Karpas-422 (cell line): ENCODE data around the gene ABR. TPM values are rescaled to one million over a fixed set of nuclear protein-coding genes. Genes with fewer than 3 reads are reported as not detected.

ENCODE experiments used
- DNase-seq: peaks from one replicate; pipeline ENCODE4 v3.0.0-alpha.2; 2015
- H2AFZ ChIP-seq: fragments of 200-600 bp; sonication (generic); 2 replicates; pipeline ENCODE4 v1.6.1; 2014; ENCODE audit warnings: antibody characterized with exemption, low read length, mixed read lengths
- H3K27ac ChIP-seq: fragments of 200-600 bp; sonication (generic); 2 replicates; pipeline ENCODE4 v1.5.1; 2014; ENCODE audit warnings: mild to moderate bottlenecking, low read length, moderate library complexity
- H3K27me3 ChIP-seq: fragments of 200-600 bp; sonication (generic); 2 replicates; pipeline ENCODE4 v1.6.1; 2014; ENCODE audit warnings: low read length, mixed read lengths
- H3K36me3 ChIP-seq: fragments of 200-600 bp; sonication (generic); 2 replicates; pipeline ENCODE4 v1.6.1; 2014; ENCODE audit warnings: low read length, mixed read lengths; ENCODE audit not compliant: insufficient read depth
- H3K4me1 ChIP-seq: fragments of 200-600 bp; sonication (generic); 2 replicates; pipeline ENCODE4 v1.6.1; 2014; ENCODE audit warnings: mild to moderate bottlenecking, low read length, mixed read lengths
- H3K4me2 ChIP-seq: fragments of 200-600 bp; sonication (generic); 2 replicates; pipeline ENCODE4 v1.6.1; 2014; ENCODE audit warnings: low read length, low read depth, mild to moderate bottlenecking; ENCODE audit not compliant: poor library complexity, severe bottlenecking
- H3K4me3 ChIP-seq: fragments of 200-600 bp; sonication (generic); 2 replicates; pipeline ENCODE4 v1.5.1; 2014; ENCODE audit warnings: mild to moderate bottlenecking, antibody characterized with exemption, low read length, mixed read lengths
- H3K79me2 ChIP-seq: fragments of 200-600 bp; sonication (generic); 2 replicates; pipeline ENCODE4 v1.6.1; 2014; ENCODE audit warnings: mild to moderate bottlenecking, low read length, mixed read lengths
- H3K9ac ChIP-seq: fragments of 200-600 bp; sonication (generic); 2 replicates; pipeline ENCODE4 v1.6.0; 2014; ENCODE audit warnings: low read length
- H3K9me2 ChIP-seq: fragments of 200-600 bp; sonication (generic), shearing (Covaris generic); replicated peaks from 2 replicates; pipeline ENCODE4 v1.6.0; 2014; ENCODE audit warnings: mild to moderate bottlenecking, low read length, moderate library complexity; ENCODE audit not compliant: insufficient read depth
- H3K9me3 ChIP-seq: fragments of 300-700, 200-600 bp; sonication (generic); 2 replicates; pipeline ENCODE4 v1.6.1; 2014; ENCODE audit warnings: low read length, mixed read lengths
- H4K20me1 ChIP-seq: fragments of 200-600 bp; sonication (generic); 2 replicates; pipeline ENCODE4 v1.6.1; 2014; ENCODE audit warnings: mild to moderate bottlenecking, antibody characterized with exemption, low read length, low read depth; ENCODE audit not compliant: insufficient read depth
- total RNA-seq: library from RNA; depleted of rRNA; stranded (reverse); fragments of >200 nt; shearing (Covaris generic); gene quantifications from 2 replicates; pipeline ENCODE4 v1.2.3, GENCODE V29; 2014; ENCODE audit warnings: low replicate concordance

The ABR gene
- total RNA-seq, 1 experiment from 2014 or later = 113 TPM

DNA sequence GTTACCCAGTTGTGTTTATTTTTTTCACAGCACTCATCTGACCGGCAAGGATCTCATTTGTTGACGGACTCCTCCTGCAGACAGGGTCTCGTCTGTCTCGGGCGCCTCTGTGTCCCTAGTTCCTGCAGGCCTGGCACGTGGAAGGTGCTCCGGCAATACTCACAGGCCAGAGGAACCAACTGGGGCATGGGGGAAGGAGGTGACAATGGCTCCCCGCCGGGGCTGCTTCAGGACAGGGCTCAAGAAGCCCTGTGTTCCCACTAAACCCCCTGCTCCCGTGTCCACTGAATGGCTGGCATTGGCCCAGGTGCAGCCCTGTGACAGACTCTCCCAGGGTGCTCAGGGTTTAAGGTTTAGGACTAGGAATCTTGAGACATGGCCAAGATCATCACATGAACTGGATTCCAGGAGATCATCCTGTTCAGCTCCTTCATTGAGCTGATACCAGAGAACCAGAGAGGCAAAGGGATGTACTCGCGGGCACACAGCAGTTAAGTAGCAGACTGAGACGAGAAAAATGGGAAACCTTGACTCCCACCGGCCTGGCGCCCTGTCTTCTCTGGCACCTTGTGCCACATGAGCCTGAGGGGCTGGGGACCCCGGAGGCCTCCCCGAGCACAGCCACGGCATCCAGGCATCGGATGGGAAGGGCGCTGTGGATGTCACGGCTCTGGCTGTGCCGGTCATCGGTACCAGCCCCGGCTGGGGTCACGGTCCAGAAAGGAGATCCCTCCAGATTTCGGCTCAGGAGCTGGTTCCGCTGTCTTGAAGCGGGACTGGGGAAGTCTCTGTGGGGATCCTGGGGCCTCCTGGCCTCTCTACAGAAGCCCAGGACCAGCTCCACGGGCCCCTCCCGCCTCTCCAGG lies 153.8 kb downstream of the ABR start:
- Histone ChIP-seq H3K27ac (no peak overlapping the region), H2AFZ (no peak overlapping the region), H3K9me2 (no peaks in the 10 kb centered on the region), H3K9ac (no peak overlapping the region), H3K27me3 (no peaks in the 10 kb centered on the region), H3K4me2 (no peak overlapping the region), H3K4me1 (no peaks in the 10 kb centered on the region), H4K20me1 (peaks cover 4% of the 10 kb centered on the region; the same call in 1 of the 2 replicates), H3K9me3 (no peaks in the 10 kb centered on the region), H3K36me3 (no peaks in the 10 kb centered on the region), H3K79me2 (no peaks in the 10 kb centered on the region), H3K4me3 (no peak overlapping the region)
- no peak for DNase-seq

DNA sequence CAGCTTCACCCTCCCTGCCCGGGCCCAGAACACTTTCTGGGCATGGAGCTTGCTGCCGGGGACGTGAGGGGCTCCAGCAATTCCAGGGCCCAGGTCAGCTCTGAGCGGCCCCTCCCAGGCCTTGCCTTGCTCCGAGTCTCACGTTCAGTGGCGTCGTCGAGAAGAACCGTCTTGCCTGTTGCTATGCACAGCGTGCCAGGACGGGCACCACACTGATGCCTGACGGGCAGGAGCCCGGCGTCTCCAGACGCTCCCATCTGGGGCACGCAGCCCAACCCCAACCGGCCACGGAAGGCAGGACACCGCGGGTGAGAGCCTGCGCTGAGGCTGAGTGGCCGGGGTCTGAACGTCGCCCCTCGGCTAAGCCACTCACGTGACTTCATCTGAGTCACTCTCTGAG lies 155.7 kb downstream of the ABR start:
- no peaks in the 10 kb centered on the region for H3K27me3 ChIP-seq
- H2AFZ ChIP-seq = no peak overlapping the region
- no peaks in the 10 kb centered on the region for H3K9me3 ChIP-seq
- no peak overlapping the region for H3K4me2 ChIP-seq
- no peak for DNase-seq
- no peaks in the 10 kb centered on the region for H4K20me1 ChIP-seq
- H3K4me1 ChIP-seq = no peaks in the 10 kb centered on the region
- H3K79me2 ChIP-seq = no peaks in the 10 kb centered on the region
- no peaks in the 10 kb centered on the region for H3K9me2 ChIP-seq
- H3K27ac ChIP-seq = no peak overlapping the region
- no peak overlapping the region for H3K9ac ChIP-seq
- H3K4me3 ChIP-seq = no peak overlapping the region
- H3K36me3 ChIP-seq = no peaks in the 10 kb centered on the region

DNA sequence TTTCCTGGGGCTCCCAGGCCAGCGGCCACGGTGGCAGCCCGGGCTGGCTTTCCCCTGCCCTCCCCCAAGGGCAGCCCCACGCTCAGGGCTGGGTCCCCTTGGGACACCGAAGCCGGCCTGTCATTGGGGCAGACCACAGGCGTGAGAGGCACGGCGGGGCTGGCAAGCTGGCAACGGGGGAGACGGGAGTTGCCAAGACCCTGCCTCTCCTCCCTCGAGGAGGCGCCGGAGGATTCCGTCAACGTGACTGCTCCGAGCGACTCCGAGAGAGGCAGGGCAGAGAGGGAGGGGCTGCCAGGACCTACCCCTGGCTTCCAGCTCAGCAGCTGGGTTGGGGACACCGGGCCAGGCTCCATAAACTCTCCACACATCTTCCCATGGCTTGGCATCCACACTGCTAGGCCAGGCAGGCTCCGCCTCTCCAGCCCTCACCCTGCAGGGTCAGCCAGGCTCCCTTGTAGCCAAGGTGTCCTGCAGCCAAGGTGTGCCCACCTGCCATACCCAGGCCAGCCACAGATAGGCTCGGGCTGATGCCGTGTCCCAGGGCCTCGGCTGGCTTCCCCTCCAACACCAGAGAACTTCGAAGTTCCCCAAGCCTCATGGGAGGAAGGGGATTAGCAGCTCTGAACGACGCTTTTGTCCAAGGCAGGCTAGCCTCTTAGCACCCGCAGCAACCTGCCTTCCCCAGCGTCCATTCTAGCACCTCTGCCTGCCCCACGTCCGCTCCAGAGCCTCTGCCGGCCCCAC lies 157.3 kb downstream of the ABR start:
- no peak for DNase-seq
- no peaks in the 10 kb centered on the region for H4K20me1 ChIP-seq
- no peaks in the 10 kb centered on the region for H3K9me2 ChIP-seq
- H3K4me3 ChIP-seq = no peak overlapping the region
- no peaks in the 10 kb centered on the region for H3K4me1 ChIP-seq
- H3K79me2 ChIP-seq = no peaks in the 10 kb centered on the region
- no peaks in the 10 kb centered on the region for H3K27me3 ChIP-seq
- no peak overlapping the region for H2AFZ ChIP-seq
- H3K9ac ChIP-seq = no peak overlapping the region
- H3K4me2 ChIP-seq = no peak overlapping the region
- no peak overlapping the region for H3K27ac ChIP-seq
- no peaks in the 10 kb centered on the region for H3K9me3 ChIP-seq
- no peaks in the 10 kb centered on the region for H3K36me3 ChIP-seq

DNA sequence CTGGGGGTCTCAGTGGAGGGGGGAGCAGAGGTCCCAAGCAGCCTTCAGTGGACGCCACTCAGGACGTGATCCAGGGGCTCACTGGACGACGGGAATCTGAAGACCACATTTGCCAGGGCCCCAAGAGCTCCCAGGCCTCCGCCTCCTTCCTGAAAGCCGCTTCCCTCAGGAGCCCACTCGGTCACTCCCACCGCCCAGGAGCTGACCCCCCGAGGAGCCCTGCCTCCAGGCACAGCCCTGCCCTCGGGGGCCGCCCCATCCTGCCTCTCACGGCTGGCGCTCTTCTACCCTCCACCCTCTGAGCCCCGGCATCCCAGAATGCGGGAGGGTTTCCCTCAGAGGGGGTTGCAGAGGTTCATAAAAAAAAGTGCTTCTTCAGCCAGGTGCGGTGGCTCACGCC lies 158.6 kb downstream of the ABR start:
- Histone ChIP-seq H3K4me3 (no peak overlapping the region), H3K9me3 (no peaks in the 10 kb centered on the region), H3K79me2 (no peaks in the 10 kb centered on the region), H2AFZ (no peak overlapping the region), H3K9me2 (no peaks in the 10 kb centered on the region), H3K27me3 (no peaks in the 10 kb centered on the region), H3K4me2 (no peak overlapping the region), H4K20me1 (no peaks in the 10 kb centered on the region), H3K36me3 (no peaks in the 10 kb centered on the region), H3K9ac (no peak overlapping the region), H3K4me1 (no peaks in the 10 kb centered on the region), H3K27ac (no peak overlapping the region)
- DNase-seq = no peak

DNA sequence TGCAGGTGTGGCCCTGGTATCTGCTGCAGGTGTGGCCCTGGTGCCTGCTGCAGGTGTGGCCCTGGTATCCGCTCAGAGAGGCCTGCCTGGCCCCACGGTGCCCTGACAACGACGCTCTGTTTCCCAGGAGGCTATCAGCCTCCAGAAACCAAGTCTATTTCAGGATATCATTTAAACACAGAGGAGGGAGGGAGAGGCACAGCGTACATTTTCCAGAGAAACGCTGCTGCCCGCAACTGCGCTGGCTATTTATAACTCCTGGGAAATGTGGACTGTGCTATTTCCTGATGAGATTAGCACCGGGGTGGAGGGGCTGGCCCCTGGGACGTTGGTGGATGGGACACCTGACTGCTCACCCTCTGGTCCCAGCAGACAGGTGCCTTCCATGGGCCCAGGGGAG lies 160.3 kb downstream of the ABR start:
- no peaks in the 10 kb centered on the region for H3K4me1 ChIP-seq
- H3K9me3 ChIP-seq = no peaks in the 10 kb centered on the region
- no peak overlapping the region for H3K27ac ChIP-seq

DNA sequence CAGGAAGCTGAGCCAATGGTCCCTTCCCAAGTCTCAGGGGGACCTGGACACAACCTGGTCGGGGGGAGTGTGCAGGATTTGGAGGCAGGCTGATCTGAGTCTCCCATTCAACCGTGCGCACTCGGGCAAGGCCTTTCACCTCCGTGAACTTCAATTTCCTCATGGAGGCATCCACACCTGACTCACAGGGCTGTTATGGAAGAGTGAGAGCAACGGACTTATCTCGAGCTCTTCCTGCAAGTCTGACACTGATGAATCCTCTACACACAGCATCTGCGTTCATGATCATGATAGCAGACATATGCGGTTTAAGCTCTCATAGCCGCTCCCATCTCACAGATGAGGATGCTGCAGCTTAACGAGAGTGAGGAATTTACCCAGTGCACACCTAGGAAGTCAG lies 161.2 kb downstream of the ABR start:
- no peaks in the 10 kb centered on the region for H3K9me3 ChIP-seq
- no peaks in the 10 kb centered on the region for H3K27me3 ChIP-seq
- no peak overlapping the region for H3K4me2 ChIP-seq
- no peak overlapping the region for H3K9ac ChIP-seq
- no peaks in the 10 kb centered on the region for H4K20me1 ChIP-seq
- no peak overlapping the region for H3K4me3 ChIP-seq
- H2AFZ ChIP-seq = no peak overlapping the region
- no peaks in the 10 kb centered on the region for H3K36me3 ChIP-seq
- H3K9me2 ChIP-seq = no peaks in the 10 kb centered on the region
- no peak for DNase-seq
- no peaks in the 10 kb centered on the region for H3K4me1 ChIP-seq
- H3K79me2 ChIP-seq = no peaks in the 10 kb centered on the region
- H3K27ac ChIP-seq = no peak overlapping the region

More for the DNA sequence above, 160.3 kb downstream of the ABR start:
- no peak overlapping the region for H2AFZ ChIP-seq
- H3K4me2 ChIP-seq = no peak overlapping the region
- H4K20me1 ChIP-seq = no peaks in the 10 kb centered on the region
- H3K4me3 ChIP-seq = no peak overlapping the region
- no peaks in the 10 kb centered on the region for H3K9me2 ChIP-seq
- DNase-seq = no peak
- no peaks in the 10 kb centered on the region for H3K27me3 ChIP-seq
- no peak overlapping the region for H3K9ac ChIP-seq
- no peaks in the 10 kb centered on the region for H3K79me2 ChIP-seq
- H3K36me3 ChIP-seq = no peaks in the 10 kb centered on the region

DNA sequence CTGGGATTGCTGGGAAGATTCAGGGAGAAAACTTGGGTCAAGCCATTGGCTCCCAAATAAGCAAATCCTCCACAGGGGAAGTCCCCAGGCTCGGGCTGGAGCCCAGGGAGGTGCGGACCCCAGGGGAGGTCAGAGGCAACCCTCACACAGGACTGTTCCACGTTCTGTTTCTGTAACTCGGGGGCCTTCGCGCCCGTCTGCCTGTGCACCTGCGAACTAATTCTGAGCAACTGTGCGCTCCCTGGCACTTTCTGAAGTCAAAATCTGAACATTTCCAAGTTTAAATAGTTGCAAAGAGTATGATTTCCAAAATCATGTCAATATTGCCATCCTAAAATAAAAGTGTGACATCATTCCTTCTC lies 166.1 kb downstream of the ABR start:
- H3K79me2 ChIP-seq = no peaks in the 10 kb centered on the region
- H2AFZ ChIP-seq = no peak overlapping the region
- no peaks in the 10 kb centered on the region for H3K36me3 ChIP-seq
- no peaks in the 10 kb centered on the region for H3K27me3 ChIP-seq
- no peak overlapping the region for H3K9ac ChIP-seq
- no peaks in the 10 kb centered on the region for H3K9me2 ChIP-seq
- no peak for DNase-seq
- H3K4me1 ChIP-seq = no peaks in the 10 kb centered on the region
- no peaks in the 10 kb centered on the region for H4K20me1 ChIP-seq
- no peak overlapping the region for H3K4me2 ChIP-seq
- H3K4me3 ChIP-seq = no peak overlapping the region
- no peaks in the 10 kb centered on the region for H3K9me3 ChIP-seq
- H3K27ac ChIP-seq = no peak overlapping the region

DNA sequence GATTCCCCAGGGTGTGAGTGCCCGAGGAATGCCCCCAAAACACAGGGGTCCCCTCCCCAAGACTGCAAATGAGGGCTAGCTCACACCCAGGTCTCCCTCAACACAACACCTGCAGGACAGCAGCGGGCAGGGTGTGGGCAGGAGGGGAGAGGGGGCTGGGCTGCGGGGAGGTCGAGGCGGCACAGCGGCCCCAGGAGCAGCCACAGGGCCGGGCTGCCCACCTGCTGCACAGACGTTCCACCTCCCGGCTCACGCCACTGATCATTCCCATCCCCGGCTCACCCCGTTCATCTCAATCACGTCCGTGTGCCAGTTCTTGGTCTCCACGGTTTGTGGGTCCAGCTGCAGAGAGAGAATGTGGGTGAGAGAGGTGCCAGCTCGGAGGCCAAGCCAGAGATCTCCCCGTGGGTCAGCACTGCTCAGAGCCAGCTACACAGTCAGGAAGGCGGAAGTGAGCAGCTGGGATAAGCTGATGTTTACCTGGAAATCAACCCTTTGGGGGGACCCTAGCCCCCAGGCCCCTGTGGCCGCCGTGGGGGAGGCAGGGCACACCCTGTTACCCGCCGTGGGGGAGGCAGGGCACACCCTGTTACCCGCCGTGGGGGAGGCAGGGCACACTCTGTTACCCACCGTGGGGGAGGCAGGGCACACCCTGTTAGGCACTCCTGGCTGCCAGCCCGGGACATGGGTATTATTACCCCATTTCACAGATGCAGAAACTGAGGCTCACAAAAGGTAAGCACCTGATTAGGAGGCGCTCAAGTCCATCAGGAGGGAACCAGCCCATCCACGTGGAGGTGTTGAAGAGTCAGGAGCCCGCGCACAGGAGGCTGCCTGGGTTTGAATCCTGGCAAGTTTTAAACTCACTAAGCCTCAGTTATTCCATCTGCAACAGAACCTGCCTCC lies 166.7 kb downstream of the ABR start:
- DNase-seq = no peak
- no peaks in the 10 kb centered on the region for H3K79me2 ChIP-seq
- no peaks in the 10 kb centered on the region for H3K9me3 ChIP-seq
- H3K9me2 ChIP-seq = no peaks in the 10 kb centered on the region
- H4K20me1 ChIP-seq = no peaks in the 10 kb centered on the region
- 0 out of 2 replicates have a peak, but pooled peaks cover 3% of the 10 kb centered on the region for H3K36me3 ChIP-seq
- H3K27me3 ChIP-seq = no peaks in the 10 kb centered on the region
- H3K27ac ChIP-seq = no peak overlapping the region
- H3K9ac ChIP-seq = no peak overlapping the region
- no peaks in the 10 kb centered on the region for H3K4me1 ChIP-seq
- H3K4me2 ChIP-seq = no peak overlapping the region
- H3K4me3 ChIP-seq = no peak overlapping the region
- H2AFZ ChIP-seq = no peak overlapping the region
